Transverse colon (tissue), 4 donors: ENCODE results near the gene TP73. TPM values are rescaled to one million over a fixed set of nuclear protein-coding genes. Genes with fewer than 3 reads are reported as not detected.

ENCODE experiments used
- DNase-seq: peaks from one replicate; pipeline ENCODE4 v3.0.0-alpha.2; 2019
- H3K27ac ChIP-seq, 4 donors: fragments of 200-600 bp; sonication (generic); 2 replicates each; pipeline ENCODE4 v1.5.1; 2016 to 2018; ENCODE audit warnings: inconsistent platforms in 4 of 4
- H3K27me3 ChIP-seq: fragments of 200-600 bp; sonication (generic); 2 replicates; pipeline ENCODE4 v1.5.1; 2017; ENCODE audit warnings: inconsistent platforms
- H3K36me3 ChIP-seq, 4 donors: fragments of 200-600 bp; sonication (generic); 2 replicates each; pipeline ENCODE4 v1.5.1; 2017 to 2019; ENCODE audit warnings: inconsistent platforms in 4 of 4
- H3K4me1 ChIP-seq, 4 donors: fragments of 200-600 bp; sonication (generic); 2 replicates each; pipeline ENCODE4 v1.5.1; 2017 to 2020; ENCODE audit warnings: inconsistent platforms in 4 of 4
- H3K4me3 ChIP-seq, 4 donors: fragments of 200-600 bp; sonication (generic); 1 replicate in 1 of 4; 2 replicates in 3 of 4; pipeline versions ENCODE4 v1.5.1 to v1.6.1; 2017 to 2019; ENCODE audit warnings: inconsistent platforms in 4 of 4
- H3K9me3 ChIP-seq, 2 donors: fragments of 200-600 bp; sonication (generic); 2 replicates each; pipeline ENCODE4 v1.5.1; 2017 to 2019; ENCODE audit warnings: inconsistent platforms in 2 of 2
- POLR2A ChIP-seq: fragments of 450-650 bp; IDR thresholded peaks from one replicate; pipeline ENCODE4 v1.6.1; 2016; ENCODE audit warnings: antibody characterized with exemption, mild to moderate bottlenecking, moderate library complexity
- WGBS, 2 donors: methylation state at CpG; one replicate each; pipeline ENCODE4 v1.1.5; 2018; ENCODE audit warnings: low coverage in 1 of 2; 5-methylcytosine and 5-hydroxymethylcytosine counted together
- in situ Hi-C, 4 donors: fragments of 200-750 bp; cut with MboI; loops; one replicate each; pipeline versions ENCODE4 v1.15.0 to v1.15.1; 2017; ENCODE audit warnings: low sequenced_read_pairs in 3 of 4, low pct_ligation_motif_present in 1 of 4, low pct_unique_long_range_greater_than_20kb in 1 of 4
- intact Hi-C: fragments of 100-400 bp; cut with DNase I; formaldehyde crosslinking; loops from one replicate; pipeline ENCODE4 v1.15.1; 2023; ENCODE audit warnings: low total_unique reads
- small RNA-seq, 4 donors: library from RNA; depleted of rRNA; stranded (forward); fragments of <200 nt; gene quantifications; one replicate each; pipeline ENCODE3, GENCODE V24; 2016
- total RNA-seq, 4 donors: library from RNA; depleted of rRNA; stranded (reverse); fragments of >200 nt; gene quantifications; one replicate each; pipeline ENCODE4 v1.1.0, GENCODE V29; 2016
- TF ChIP-seq, protein P1 (sequence below), 5 experiments: fragments of 200-600 bp in 3 of 5; fragments of 450-650 bp in 2 of 5; sonication (generic) in 3 of 5; IDR thresholded peaks; 1 replicate in 2 of 5; 2 replicates in 3 of 5; pipeline ENCODE4 v1.5.1; 2016 to 2017; ENCODE audit warnings: antibody characterized with exemption in 5 of 5, inconsistent platforms in 3 of 5, mild to moderate bottlenecking in 2 of 5, moderate library complexity in 1 of 5

TP73 gene
- total RNA-seq, 4 donors from 2014 or later = 0.20 to 0.32 TPM; not detected in 2

DNA sequence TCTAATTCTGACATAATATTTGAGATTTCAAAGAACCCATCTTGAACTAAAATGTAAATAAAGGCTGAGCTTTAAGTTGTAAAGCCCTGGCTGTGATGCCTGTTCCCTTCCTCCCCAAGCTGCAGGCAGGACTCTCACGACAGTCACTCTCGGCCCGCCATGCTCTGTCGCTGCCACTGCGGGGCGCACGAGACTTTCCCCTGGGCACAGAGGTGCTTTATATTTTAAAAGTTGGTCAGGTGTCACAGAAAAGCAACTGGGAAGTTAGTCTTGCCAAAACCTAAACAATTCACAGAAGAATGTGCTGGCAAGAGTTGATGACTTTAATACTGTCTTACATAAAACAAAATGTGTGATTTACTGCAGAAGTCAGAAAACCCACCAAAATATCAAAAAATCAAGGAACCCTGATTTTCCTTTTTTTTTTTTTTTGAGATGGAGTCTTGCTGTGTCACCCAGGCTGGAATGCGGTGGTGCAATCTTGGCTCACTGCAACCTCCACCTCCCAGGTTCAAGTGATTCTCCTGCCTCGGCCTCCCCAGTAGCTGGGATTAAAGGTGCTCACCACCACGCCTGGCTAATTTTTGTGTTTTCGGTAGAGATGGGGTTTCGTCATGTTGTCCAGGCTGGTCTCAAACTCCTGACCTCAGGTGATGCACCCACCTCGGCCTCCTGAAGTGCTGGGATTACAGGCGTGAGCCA lies 133.3 kb downstream of the TP73 start:
- peaks cover 0 to 52% (median 22%) of the 10 kb centered on the region in 4 donors for H3K36me3 ChIP-seq
- in situ Hi-C loops (no loop called here), intact Hi-C loops (no loop called here)
- no peak overlapping the region for H3K27ac ChIP-seq
- TF ChIP-seq, protein P1, sequence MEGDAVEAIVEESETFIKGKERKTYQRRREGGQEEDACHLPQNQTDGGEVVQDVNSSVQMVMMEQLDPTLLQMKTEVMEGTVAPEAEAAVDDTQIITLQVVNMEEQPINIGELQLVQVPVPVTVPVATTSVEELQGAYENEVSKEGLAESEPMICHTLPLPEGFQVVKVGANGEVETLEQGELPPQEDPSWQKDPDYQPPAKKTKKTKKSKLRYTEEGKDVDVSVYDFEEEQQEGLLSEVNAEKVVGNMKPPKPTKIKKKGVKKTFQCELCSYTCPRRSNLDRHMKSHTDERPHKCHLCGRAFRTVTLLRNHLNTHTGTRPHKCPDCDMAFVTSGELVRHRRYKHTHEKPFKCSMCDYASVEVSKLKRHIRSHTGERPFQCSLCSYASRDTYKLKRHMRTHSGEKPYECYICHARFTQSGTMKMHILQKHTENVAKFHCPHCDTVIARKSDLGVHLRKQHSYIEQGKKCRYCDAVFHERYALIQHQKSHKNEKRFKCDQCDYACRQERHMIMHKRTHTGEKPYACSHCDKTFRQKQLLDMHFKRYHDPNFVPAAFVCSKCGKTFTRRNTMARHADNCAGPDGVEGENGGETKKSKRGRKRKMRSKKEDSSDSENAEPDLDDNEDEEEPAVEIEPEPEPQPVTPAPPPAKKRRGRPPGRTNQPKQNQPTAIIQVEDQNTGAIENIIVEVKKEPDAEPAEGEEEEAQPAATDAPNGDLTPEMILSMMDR (IDR thresholded peaks at IDR 0.05) = peak in 4 of 5 experiments; percentile 25 to 43 (median 31)
- TF ChIP-seq POLR2A = no peak
- 74 to 78% methylated on average over 8 to 14 of the region's 14 CpGs for WGBS, 2 donors
- no peak overlapping the region for H3K4me3 ChIP-seq
- H3K4me1 ChIP-seq = peaks cover 0 to 4% (median 0%) of the 10 kb centered on the region in 4 donors
- peak; percentile 36 for DNase-seq
- no peaks in the 10 kb centered on the region for H3K27me3 ChIP-seq
- no peaks in the 10 kb centered on the region for H3K9me3 ChIP-seq

Small RNAs within 50 kb of the gene (small RNA-seq; reads per million reads assigned to genes)
- gene RF02197 (0 reads per million in 4 donors), gene RN7SL574P (0 reads per million in 4 donors)

Other genes with a start within 250 kb of the TP73 start
- gene ARHGEF16, start 197.9 kb upstream of the TP73 start, total RNA-seq = 100 to 1,000 TPM; 104 to 240 (median 145) TPM
- gene MEGF6, start 41.0 kb upstream of the TP73 start, total RNA-seq = 10 to 100 TPM in 2 of 4 donors, 1 to 10 TPM in 2; 4.1 to 27.1 (median 11.4) TPM
- gene TPRG1L, start 27.5 kb upstream of the TP73 start, total RNA-seq = 10 to 100 TPM; 24.5 to 86.8 (median 56.0) TPM
- gene WRAP73, start 2.4 kb upstream of the TP73 start, total RNA-seq = 10 to 100 TPM; 19.7 to 30.4 (median 25.5) TPM
- gene CCDC27, start 99.9 kb downstream of the TP73 start, total RNA-seq = not detected
- not detected for gene SMIM1, start 120.2 kb downstream of the TP73 start, total RNA-seq
- gene LRRC47, start 144.0 kb downstream of the TP73 start, total RNA-seq = 10 to 100 TPM; 30.6 to 50.5 (median 38.0) TPM
- 10 to 100 TPM; 34.4 to 57.7 (median 43.5) TPM for gene CEP104, start 204.7 kb downstream of the TP73 start, total RNA-seq
- 10 to 100 TPM in 2 of 4 donors, 1 to 10 TPM in 1, not detected in 1; 7.4 to 18.3 (median 15.7) TPM for gene DFFB, start 205.0 kb downstream of the TP73 start, total RNA-seq
- 10 to 100 TPM; 23.5 to 45.4 (median 36.6) TPM for gene C1orf174, start 247.8 kb downstream of the TP73 start, total RNA-seq